ENCODE results near the gene NUP205.

Gene NUP205

GRCh38 chr7:135541029-135541428 is 16.7 kb upstream of the NUP205 start:
- DNase-seq, result no peak

- no peak for DNase-seq
These were observed 7.5 kb upstream of the NUP205 start for GRCh38 chr7:135550196-135550595.

- no peak for DNase-seq
These were observed 5.6 kb upstream of the NUP205 start for GRCh38 chr7:135552148-135552547.

GRCh38 chr7:135553346-135553745 is 4.4 kb upstream of the NUP205 start:
- no peak for DNase-seq

- DNase-seq, result peak; percentile 41 to 61
These were observed 635 bp downstream of the NUP205 start for GRCh38 chr7:135558337-135558767.

GRCh38 chr7:135558881-135559280 is 1.2 kb downstream of the NUP205 start:
- DNase-seq, result no peak

GRCh38 chr7:135560631-135561030 is 2.9 kb downstream of the NUP205 start:
- no peak for DNase-seq

GRCh38 chr7:135562720-135563119 is 5.0 kb downstream of the NUP205 start:
- DNase-seq, result no peak

GRCh38 chr7:135571834-135572233 is 14.1 kb downstream of the NUP205 start:
- no peak for DNase-seq

GRCh38 chr7:135573541-135573940 is 15.8 kb downstream of the NUP205 start:
- DNase-seq, result no peak

GRCh38 chr7:135575296-135575695 is 17.6 kb downstream of the NUP205 start:
- no peak for DNase-seq

- no peak for DNase-seq
These were observed 20.9 kb downstream of the NUP205 start for GRCh38 chr7:135578569-135578968.

GRCh38 chr7:135584362-135585353 is 26.9 kb downstream of the NUP205 start:
- no peak for DNase-seq

- DNase-seq, result no peak
These were observed 39.6 kb downstream of the NUP205 start for GRCh38 chr7:135597181-135597925.

- DNase-seq, result no peak
These were observed 40.2 kb downstream of the NUP205 start for GRCh38 chr7:135597926-135598305.

GRCh38 chr7:135599471-135599870 is 41.8 kb downstream of the NUP205 start:
- DNase-seq, result no peak

- no peak for DNase-seq
These were observed 42.5 kb downstream of the NUP205 start for GRCh38 chr7:135600226-135600625.

- DNase-seq, result no peak
These were observed 43.5 kb downstream of the NUP205 start for GRCh38 chr7:135601182-135601581.

- no peak for DNase-seq
These were observed 44.6 kb downstream of the NUP205 start for GRCh38 chr7:135602304-135602703.

GRCh38 chr7:135616136-135616535 is 58.4 kb downstream of the NUP205 start:
- no peak for DNase-seq

GRCh38 chr7:135617781-135618180 is 60.1 kb downstream of the NUP205 start:
- DNase-seq, result no peak

- DNase-seq, result no peak
These were observed 60.8 kb downstream of the NUP205 start for GRCh38 chr7:135618510-135618909.

- DNase-seq, result no peak
These were observed 62.7 kb downstream of the NUP205 start for GRCh38 chr7:135620447-135620846.

All from SHP77 (cell line).